ENCODE data around the gene GUCY2C. TPM values are rescaled to one million over a fixed set of nuclear protein-coding genes. Genes with fewer than 3 reads are reported as not detected.

Gene GUCY2C
- total RNA-seq, 1 experiment from 2014 or later = not detected

- peak; percentile 63 for DNase-seq (ENCODE audit: extremely low read depth, low read depth)
These were observed 66.3 kb downstream of the GUCY2C start for GRCh38 chr12:14629832-14630710.

- DNase-seq (ENCODE audit: extremely low read depth, low read depth) = no peak
These were observed 67.6 kb downstream of the GUCY2C start for GRCh38 chr12:14628771-14629170.

DNA sequence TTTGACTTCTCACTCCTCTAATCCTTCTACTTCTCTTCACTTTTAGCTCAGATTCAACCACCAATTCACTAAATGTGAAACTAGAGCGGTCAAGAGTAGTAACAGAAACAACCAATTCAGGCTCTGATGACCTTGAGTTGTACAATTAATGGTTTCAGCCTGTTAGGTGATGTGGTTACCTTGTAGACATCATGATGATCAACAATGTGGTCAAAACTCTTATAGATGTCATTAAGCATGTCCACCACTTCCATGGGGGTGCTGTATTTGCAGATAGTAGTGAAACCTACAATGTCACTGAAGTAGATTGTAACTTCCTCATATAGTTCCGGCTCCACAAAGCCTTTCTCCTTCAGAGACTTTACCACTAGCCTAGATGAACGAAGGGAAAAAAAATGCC lies 74.6 kb downstream of the GUCY2C start:
- no peak for DNase-seq (ENCODE audit: extremely low read depth, low read depth)

- DNase-seq (ENCODE audit: extremely low read depth, low read depth) = no peak
These were observed 76.5 kb downstream of the GUCY2C start for GRCh38 chr12:14619741-14620501.

DNA sequence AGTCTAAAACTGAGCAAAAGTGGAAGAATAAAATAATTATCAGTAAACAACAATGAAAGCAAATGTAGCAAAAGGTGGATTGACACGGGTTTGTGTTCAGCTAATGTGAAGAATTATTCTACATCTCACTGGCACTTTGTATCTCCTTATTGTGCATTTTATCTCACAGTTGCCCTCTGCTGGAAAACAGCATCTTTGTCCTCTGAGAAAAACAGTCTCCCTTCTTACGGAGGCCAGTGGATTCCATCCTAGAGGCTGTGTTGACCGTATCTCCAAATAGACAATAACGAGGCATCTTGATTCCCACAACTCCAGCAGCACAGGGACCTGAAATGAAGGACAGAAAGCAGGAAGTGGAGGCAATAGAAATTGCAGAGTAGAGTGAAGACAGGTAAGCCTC lies 77.4 kb downstream of the GUCY2C start:
- peak; percentile 9 for DNase-seq (ENCODE audit: extremely low read depth, low read depth)

DNA sequence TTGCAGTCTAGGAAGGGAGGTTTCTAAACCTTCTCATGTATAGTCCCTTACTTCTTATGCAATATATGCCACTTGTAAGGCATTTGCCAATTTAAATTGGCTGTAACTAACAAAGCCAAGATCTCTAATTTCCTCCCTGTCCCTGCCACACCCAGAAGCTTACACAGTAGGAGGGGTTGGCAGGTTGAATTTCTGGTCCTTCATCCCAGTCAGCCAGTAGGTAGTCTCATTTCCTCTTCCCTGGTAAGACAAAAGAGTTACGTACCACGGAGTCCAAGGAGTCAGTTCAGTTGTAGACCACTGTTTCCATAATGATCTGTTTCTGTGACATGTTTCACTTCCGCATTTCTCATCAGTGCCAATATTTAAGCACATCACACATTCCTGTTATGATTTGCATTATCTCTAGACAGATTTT lies 81.7 kb downstream of the GUCY2C start:
- no peak for DNase-seq (ENCODE audit: extremely low read depth, low read depth)

DNA sequence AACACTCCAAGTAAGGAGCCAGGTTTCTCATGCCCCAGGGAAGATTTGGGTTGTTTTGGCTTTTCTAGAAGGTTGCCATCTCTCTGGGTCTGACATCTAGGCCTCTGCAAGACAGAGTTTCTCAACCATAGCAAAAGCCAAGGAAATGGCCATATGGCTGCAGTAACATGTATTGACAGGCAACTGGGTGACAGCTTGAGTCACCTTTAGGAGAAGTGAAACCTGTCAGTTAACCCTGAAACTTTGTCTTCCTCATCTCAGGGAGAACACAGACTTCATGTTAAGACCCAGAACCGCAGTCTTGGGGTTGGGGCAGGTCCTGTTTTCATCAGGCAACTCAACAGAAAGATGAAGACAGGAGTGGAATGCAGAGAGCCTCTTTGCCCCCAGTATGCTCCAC lies 82.7 kb downstream of the GUCY2C start:
- DNase-seq (ENCODE audit: extremely low read depth, low read depth) = no peak

DNA sequence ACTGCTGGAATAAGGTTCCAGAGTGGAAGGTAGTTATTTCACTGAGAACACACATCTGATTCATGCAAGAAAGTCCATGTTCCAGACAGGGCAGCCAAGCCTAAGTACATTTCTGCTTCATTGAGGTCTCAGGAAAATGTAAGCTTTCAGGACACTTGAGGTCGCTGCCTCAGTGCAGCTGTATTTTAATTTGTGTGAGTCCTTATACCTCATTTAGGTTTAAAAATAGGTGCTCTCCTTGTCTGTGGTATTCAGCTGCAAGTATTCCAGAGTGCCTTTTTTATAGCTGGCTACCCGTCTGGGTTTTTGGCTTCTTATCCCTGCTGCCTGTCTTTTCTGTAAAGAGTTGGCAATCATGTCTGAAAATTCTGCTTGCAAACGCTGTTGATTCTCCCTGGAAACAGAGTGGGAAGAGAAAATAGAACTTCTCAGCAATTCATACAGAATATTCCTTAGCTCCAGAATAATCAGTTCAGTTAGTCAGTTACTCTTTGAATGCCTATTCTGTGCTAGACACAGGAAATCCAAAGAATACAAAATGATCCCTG lies 83.4 kb downstream of the GUCY2C start:
- no peak for DNase-seq (ENCODE audit: extremely low read depth, low read depth)

DNA sequence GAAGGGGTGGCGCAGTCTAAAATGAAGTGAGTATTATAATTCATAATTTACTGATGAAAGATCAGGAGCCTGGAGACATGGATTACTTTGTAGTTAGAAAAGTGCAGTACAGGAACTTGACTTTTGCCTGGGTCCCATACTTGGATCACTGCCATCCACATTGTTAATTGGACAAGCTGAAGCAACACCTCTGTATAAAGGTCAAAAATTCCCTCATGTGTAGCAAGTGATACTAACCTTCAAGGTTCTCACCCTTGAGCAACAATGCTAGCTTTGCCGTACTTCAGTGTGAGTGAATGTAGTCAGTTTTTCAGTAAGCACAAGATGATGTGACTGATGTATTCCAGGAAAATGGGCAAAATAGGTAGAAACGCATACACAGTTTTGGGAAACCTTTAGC lies 84.1 kb downstream of the GUCY2C start:
- DNase-seq (ENCODE audit: extremely low read depth, low read depth) = no peak

- DNase-seq (ENCODE audit: extremely low read depth, low read depth) = no peak
These were observed 84.7 kb downstream of the GUCY2C start for GRCh38 chr12:14611640-14612203.

GRCh38 chr12:14607568-14607967 lies 88.8 kb downstream of the GUCY2C start:
- DNase-seq (ENCODE audit: extremely low read depth, low read depth) = no peak

DNA sequence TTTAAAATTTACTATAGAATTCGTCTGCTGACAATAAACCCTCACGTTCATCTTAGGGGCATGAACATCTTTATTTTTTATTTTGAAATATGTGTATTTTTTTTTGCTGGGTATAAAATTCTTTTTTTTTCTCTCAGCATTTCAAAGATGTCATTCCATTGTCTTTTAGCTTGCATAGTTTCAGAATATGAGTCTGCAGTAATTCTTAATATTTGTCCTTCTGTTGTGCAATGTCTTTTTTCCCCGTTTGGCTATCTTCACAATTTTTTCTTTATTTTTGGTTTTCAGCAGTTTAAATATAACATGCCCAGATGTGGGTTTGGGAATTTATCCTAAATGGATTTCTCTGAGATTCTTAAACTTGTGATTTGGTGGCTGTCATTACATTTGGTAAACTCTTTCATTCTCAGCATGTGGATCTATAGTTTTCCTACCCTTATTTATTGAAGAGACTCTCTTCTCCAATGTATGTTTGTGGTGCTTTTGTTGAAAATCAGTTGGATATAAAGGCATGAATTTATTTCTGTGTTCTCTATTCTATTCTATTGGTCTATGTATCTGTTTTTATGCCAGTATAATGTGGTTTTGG lies 90.9 kb downstream of the GUCY2C start:
- no peak for DNase-seq (ENCODE audit: extremely low read depth, low read depth)

DNA sequence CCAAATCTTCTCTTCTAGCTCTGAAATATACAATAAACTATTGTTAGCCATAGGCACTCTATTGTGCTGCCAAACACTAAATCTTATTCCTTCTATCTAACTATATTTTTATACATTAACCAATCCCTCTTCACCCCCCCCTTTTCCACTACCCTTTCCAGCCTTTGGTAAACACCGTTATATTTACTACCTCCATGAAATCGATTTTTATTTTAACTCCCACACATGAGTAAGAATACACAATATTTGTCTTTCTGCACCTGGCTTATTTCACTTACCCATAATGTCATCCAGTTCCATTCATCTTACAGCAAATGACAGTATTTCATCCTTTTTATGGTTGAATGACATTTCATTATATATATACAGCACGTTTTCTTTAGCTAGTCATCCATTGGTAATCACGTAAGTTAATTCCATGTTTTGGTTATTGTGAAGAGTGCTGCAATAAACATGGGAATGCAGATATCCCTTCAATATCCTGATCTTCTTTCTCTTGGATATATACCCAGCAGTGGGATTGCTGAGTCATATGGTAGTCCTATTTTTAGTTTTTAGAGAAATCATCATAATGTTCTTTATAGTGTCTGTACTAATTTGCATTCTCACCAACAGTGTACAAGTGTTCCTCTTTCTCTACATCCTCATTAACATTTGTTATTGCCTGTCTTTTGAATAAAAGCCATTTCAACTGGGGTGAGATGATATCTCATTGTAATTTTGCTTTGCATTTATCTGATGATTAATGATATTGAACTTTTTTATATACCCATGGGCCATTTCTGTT lies 94.5 kb downstream of the GUCY2C start:
- DNase-seq (ENCODE audit: extremely low read depth, low read depth) = no peak

DNA sequence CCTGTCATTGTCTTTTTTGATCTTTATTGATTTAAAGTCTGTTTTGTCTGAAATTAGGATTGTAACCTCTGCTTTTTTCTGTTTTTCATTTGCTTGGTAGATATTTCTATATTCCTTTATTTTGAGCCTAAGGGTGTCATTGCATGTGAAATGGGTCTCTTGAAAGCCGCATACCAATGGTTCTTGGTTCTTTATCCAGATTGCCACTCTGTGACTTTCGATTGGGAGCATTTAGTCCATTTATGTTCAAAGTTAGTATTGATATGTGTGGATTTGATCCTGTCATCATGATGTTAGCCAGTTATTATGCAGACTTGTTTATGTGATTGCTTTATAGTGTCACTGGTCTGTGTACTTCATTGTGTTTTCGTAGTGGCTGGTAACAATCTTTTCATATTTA lies 98.9 kb downstream of the GUCY2C start:
- DNase-seq (ENCODE audit: extremely low read depth, low read depth) = no peak

- DNase-seq (ENCODE audit: extremely low read depth, low read depth) = no peak
These were observed 104.7 kb downstream of the GUCY2C start for GRCh38 chr12:14591719-14592118.

GRCh38 chr12:14589169-14590004 lies 107.0 kb downstream of the GUCY2C start:
- DNase-seq (ENCODE audit: extremely low read depth, low read depth) = no peak

DNA sequence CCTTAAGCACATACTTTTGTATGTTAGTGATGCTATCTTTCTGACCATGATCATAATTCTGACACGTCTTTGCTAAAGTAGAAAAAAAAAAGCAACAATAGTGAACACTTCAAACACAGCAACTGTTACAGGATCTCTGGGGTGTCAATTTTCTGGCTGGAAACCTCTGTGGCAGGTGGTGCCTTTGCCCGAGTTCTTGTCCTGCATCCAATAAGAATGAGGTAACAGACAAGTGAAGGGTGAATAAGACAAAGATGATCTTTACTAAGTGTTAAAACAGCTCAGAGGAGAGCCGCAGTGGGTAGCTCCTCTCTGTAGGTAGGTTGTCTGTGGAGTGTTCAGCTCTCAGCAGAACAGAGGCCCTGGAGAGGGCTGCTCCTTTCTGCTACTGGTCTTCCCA lies 107.8 kb downstream of the GUCY2C start:
- DNase-seq (ENCODE audit: extremely low read depth, low read depth) = no peak

DNA sequence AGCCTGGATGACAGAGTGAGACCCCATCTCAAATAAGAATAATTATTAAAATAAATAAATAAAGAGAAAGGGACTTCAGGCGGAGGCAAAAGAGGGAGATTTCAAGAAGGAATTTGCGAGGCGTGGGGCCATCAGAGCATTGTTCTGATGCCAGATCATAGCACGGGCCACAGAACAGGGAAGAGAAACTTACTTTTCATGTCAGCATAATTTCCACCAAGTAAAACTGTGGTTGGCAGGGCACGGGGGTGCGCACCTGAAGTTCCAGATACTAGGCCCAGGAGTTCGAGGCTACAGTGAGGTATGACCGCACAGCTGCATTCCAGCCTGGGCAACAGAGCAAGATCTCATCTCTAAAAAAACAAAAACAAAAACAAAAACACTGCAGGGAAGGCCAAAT lies 117.8 kb downstream of the GUCY2C start:
- DNase-seq (ENCODE audit: extremely low read depth, low read depth) = no peak

GRCh38 chr12:14577344-14577743 lies 119.1 kb downstream of the GUCY2C start:
- DNase-seq (ENCODE audit: extremely low read depth, low read depth) = no peak

Data from NCI-H460 (cell line).